ENCODE data around the gene SMOC1. TPM values are rescaled to one million over a fixed set of nuclear protein-coding genes. Genes with fewer than 3 reads are reported as not detected.

SMOC1 gene
- total RNA-seq, 4 donors from 2014 or later: 0.60 to 5.8 (median 1.2) TPM

DNA sequence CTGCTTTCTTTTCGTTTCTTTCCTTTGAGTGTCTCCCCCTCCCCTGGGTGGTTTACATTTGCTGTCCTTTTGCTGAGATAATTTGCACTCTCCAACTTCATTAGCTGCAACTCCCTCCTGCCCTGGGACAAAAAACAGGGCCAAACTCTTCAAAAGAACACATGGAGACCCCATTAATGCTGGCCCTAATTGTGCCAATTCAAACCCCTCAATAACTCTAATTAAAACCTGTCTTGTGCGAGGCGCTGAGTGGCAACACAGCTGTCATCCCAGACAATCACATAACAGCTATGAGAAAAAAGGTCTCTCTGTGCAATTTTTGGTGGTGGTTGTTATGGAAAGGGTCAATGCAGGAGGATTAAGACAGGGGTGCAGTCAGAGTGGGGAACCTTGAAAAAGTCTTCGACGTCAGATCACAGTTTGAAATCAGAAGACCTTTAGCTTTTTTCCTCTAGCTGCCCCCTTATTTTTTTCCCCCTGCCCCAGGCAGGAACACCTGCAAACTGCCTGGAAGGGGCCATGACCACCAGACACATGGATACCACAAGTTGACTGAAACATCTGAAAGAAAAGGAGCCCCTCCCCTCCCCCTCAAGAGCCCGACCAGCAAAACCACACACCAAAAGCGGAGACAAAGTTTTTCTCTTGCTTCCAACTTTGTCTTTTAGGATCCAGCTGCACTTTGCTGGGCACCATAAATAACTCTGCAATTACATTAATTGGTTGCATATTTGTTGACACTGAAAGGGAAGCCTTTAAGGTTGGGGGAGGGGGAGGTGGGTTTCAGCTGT is 26.5 kb upstream of the SMOC1 start:
- TF ChIP-seq CTCF (IDR thresholded peaks at IDR 0.05): no peak
- DNase-seq (ENCODE audit: low spot score): no peak
- no peak for ATAC-seq (ENCODE audit: low FRiP score)

DNA sequence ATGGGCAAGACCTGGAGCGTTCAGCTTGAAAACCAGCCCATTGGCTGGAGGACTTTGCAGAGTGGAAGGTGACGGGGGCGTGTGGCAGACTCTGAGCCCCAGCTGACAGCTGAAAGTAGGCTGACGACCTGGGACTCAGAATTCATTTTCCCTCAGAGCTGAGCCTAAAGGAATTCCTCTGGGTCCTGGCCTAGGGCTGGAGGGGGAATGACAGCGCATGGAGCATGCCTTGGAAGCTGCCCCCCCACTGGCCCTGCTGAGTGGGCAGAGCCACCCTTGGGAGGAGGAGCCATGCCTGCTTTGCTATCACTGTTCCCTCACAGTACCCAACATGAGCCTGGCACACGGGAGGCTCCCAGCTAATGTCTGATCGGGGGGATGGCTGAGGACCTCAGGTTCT is 25.4 kb upstream of the SMOC1 start:
- DNase-seq (ENCODE audit: low spot score) (no peak), ATAC-seq (ENCODE audit: low FRiP score) (no peak)
- TF ChIP-seq CTCF (IDR thresholded peaks at IDR 0.05): no peak

DNA sequence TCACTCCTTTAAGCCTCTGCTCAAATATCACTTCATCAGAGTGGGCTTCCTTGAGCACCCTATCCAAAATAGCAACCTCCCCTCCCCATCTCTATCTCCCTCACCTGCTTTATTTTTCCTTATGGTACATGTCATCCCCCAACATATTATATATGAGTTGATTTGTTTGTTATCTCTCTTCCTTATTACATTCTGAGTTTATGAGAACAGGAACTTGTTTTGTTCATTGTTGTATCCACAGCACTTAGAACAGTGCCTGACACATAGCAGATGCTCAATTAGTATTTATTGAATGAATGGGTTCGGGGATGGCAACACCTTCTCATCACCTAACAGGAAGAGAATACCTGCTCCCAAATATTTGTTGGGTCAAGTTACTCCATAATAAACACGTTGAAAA is 24.6 kb upstream of the SMOC1 start:
- no peak for DNase-seq (ENCODE audit: low spot score)
- no peak for TF ChIP-seq CTCF (IDR thresholded peaks at IDR 0.05)
- no peak for ATAC-seq (ENCODE audit: low FRiP score)

DNA sequence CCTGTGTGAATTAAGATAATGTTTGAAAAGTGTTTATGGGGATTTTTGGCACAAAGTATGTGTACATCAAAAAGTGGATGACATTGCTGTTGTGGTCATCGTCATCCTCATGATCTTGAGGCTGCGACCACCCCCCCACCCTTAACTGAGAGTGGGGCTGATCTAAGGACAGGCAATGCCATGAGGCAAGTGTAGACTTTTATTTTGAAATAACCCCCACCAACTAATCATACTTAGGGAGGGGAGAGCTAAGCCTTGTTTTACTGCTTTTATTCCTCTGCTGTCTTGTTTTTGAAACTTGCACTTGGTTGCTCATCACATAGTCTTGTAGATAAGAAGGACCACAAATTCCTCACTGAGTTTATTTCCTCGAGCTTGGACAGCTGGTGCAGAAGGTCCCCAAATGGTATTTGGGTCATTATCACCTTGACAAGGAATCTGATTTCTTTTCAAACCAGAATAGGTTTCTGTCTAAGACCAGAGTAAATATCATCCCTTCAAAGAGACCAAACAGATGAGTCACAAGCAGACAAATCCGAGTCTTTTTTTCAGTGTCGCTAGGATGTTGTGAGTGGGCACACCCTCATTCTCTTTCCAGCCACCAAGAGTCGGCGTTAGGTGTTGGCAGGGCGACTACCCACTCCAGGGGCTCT is 23.9 kb upstream of the SMOC1 start:
- TF ChIP-seq CTCF (IDR thresholded peaks at IDR 0.05): no peak
- ATAC-seq (ENCODE audit: low FRiP score) (no peak), DNase-seq (ENCODE audit: low spot score) (no peak)

- DNase-seq (ENCODE audit: low spot score) (no peak), ATAC-seq (ENCODE audit: low FRiP score) (no peak)
- TF ChIP-seq CTCF (IDR thresholded peaks at IDR 0.05): no peak
Measured at GRCh38 chr14:69858801-69859200, 20.4 kb upstream of the SMOC1 start.

DNA sequence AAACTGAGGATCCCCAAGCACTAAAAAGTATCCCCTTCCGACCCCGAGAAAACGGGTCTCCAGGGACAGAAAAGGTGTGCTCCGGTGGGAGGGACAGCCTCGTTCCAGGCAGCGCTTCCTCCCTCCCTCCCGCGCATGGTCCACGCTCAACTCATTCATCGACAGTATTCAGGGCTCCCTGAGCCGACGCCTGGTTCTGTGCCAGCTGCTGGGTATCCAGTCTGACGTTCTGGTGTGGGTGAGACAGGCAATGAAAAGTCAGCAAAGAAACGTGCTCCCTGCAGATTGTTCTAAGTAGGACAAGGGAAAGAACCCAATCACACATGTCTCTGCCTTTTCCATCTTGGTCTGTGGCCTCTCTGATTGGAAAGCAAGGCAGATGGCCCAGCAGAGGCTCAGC is 19.6 kb upstream of the SMOC1 start:
- no peak for TF ChIP-seq CTCF (IDR thresholded peaks at IDR 0.05)
- no peak for DNase-seq (ENCODE audit: low spot score)

GRCh38 chr14:69860221-69860620 is 19.0 kb upstream of the SMOC1 start:
- TF ChIP-seq CTCF (IDR thresholded peaks at IDR 0.05): no peak
- ATAC-seq (ENCODE audit: low FRiP score): no peak

More for the DNA sequence above, 19.6 kb upstream of the SMOC1 start:
- ATAC-seq (ENCODE audit: low FRiP score): no peak

More at GRCh38 chr14:69860221-69860620, 19.0 kb upstream of the SMOC1 start:
- no peak for DNase-seq (ENCODE audit: low spot score)
